ENCODE data around the gene NDUFS7. TPM values are rescaled to one million over a fixed set of nuclear protein-coding genes. Genes with fewer than 3 reads are reported as not detected.

The NDUFS7 gene
- total RNA-seq, 1 experiment from 2014 or later = 83.9 TPM

- Histone ChIP-seq H2AK5ac (ENCODE audit: insufficient read length, low read length) (no peak overlapping the region), H3K9ac (ENCODE audit: extremely low read depth, insufficient read length, low read length) (no peak overlapping the region), H3K18ac (ENCODE audit: insufficient read length, low read depth, low read length) (no peak overlapping the region), H2BK20ac (ENCODE audit: low read depth, low read length, poor library complexity, severe bottlenecking) (no peak overlapping the region), H3K4me2 (ENCODE audit: insufficient read depth, insufficient read length, low read length) (no peak overlapping the region), H4K8ac (replicated peaks; ENCODE audit: insufficient read length, low read depth, low read length) (no peak overlapping the region), H2BK5ac (ENCODE audit: insufficient read length, low read length) (no peak overlapping the region), H4K91ac (ENCODE audit: insufficient read length, low read depth, low read length) (no peak overlapping the region), H3T11ph (ENCODE audit: low read length) (no peak overlapping the region), H3K23me2 (ENCODE audit: insufficient read length, low read depth, low read length, poor library complexity, severe bottlenecking) (no peaks in the 10 kb centered on the region), H2BK120ac (ENCODE audit: low read depth, low read length, poor library complexity, severe bottlenecking) (no peak overlapping the region), H4K20me1 (ENCODE audit: control insufficient read depth, insufficient read depth, insufficient read length) (no peaks in the 10 kb centered on the region), H3K4me1 (ENCODE audit: insufficient read depth, low read length) (no peaks in the 10 kb centered on the region), H2BK15ac (ENCODE audit: low read depth, low read length) (no peak overlapping the region), H4K5ac (ENCODE audit: insufficient read length, low read depth, low read length) (no peak overlapping the region), H3K14ac (ENCODE audit: insufficient read depth, low read length) (no peak overlapping the region), H3K27me3 (ENCODE audit: insufficient read depth, low read length) (no peaks in the 10 kb centered on the region), H3K23ac (ENCODE audit: insufficient read length, low read depth, low read length) (no peak overlapping the region), H2AFZ (ENCODE audit: low read length) (no peak overlapping the region), H3K56ac (ENCODE audit: insufficient read length, low read depth, low read length) (no peak overlapping the region), H2BK12ac (ENCODE audit: insufficient read length, low read depth, low read length) (no peak overlapping the region), H3K4ac (ENCODE audit: low read depth, low read length) (no peak overlapping the region), H3K9me3 (ENCODE audit: control insufficient read depth, low read depth, low read length) (no peaks in the 10 kb centered on the region), H3K79me1 (ENCODE audit: insufficient read depth, low read depth, low read length, poor library complexity, severe bottlenecking) (no peaks in the 10 kb centered on the region), H3K27ac (ENCODE audit: insufficient read length, low read depth, low read length) (no peak overlapping the region), H3K79me2 (ENCODE audit: insufficient read depth, low read length) (no peaks in the 10 kb centered on the region)
- DNase-seq = peak; percentile 46
- Mint-ChIP-seq H3K27ac (no peak overlapping the region), H3K27me3 (ENCODE audit: low read depth) (peaks cover 6% of the 10 kb centered on the region), H3K36me3 (ENCODE audit: insufficient read depth in 1 of 3, low read depth in 3 of 3) (peaks cover 0 to 12% (median 9%) of the 10 kb centered on the region in 3 experiments; a peak in 3 of 7 replicates), H3K9me3 (no peaks in the 10 kb centered on the region), H3K4me1 (peaks cover 0 to 11% of the 10 kb centered on the region in 2 experiments; a peak in 2 of 4 replicates), H3K4me3 (no peak overlapping the region; a peak in 1 of 5 replicates)
- no CpG with 5 or more reads among the region's 9 CpGs for WGBS (ENCODE audit: extremely low coverage, insufficient read length, low lambda C conversion rate)
- TF ChIP-seq CTCF (conservative IDR thresholded peaks at IDR 0.05) = no peak
These were observed 14.1 kb downstream of the NDUFS7 start for GRCh38 chr19:1397838-1398237.
